K562 (cell line): ENCODE measurements around the gene HMG20B. TPM values are rescaled to one million over a fixed set of nuclear protein-coding genes. Genes with fewer than 3 reads are reported as not detected.

ENCODE experiments used
- ATAC-seq: fragments of 200-7000 bp; cut with Tn5 transposase; 3 replicates; pipeline ENCODE4 v1.9.1; 2020; ENCODE audit warnings: moderate library complexity
- BruUV-seq: library from RNA; stranded (reverse); fragments of 400-500 nt; replicated peaks from 2 replicates; lab custom pipeline; 2021; lab: Mats Ljungman, UMichigan
- CTCF ChIA-PET: fragments of 300-600 bp; formaldehyde crosslinking; extraction: SDS; loops from one replicate; lab custom pipeline; 2021; ENCODE audit warnings: low intra/inter-chr PET ratio; lab: Yijun Ruan, JAX
- POLR2A ChIA-PET: fragments of 300-600, 350-650 bp; sonication (Branson Sonifier 250); formaldehyde crosslinking; extraction: SDS; loops from one replicate; lab custom pipeline; 2021; ENCODE audit warnings: antibody characterized with exemption, inconsistent platforms; lab: Yijun Ruan, JAX
- DNase-seq, 4 experiments: peaks; one replicate each; pipeline versions ENCODE4 v3.0.0 to v3.0.0-alpha.2; 2011 to 2018; ENCODE audit warnings: low spot score in 3 of 4, mixed read lengths in 3 of 4; ENCODE audit errors: extremely low read depth in 1 of 4
- FAIRE-seq: peaks from 2 replicates; lab custom pipeline; 2011; peaks lifted over from hg19 to GRCh38; lab: Jason Lieb, UNC
- H2AFZ ChIP-seq: 2 replicates; pipeline ENCODE4 v1.6.0; 2011; ENCODE audit warnings: low read depth, low read length, control low read depth, inconsistent platforms
- H3K27ac ChIP-seq: fragments of 200-600 bp; 3 replicates; pipeline ENCODE4 v1.8.0; 2011; ENCODE audit warnings: low read depth, mild to moderate bottlenecking, control low read depth, inconsistent platforms, low read length, moderate library complexity, mixed read lengths; ENCODE audit errors: extremely low read depth
- H3K27me3 ChIP-seq, 2 experiments: fragments of 300-600 bp in 1 of 2; 2 replicates in 1 of 2; 3 replicates in 1 of 2; pipeline versions ENCODE4 v1.6.0 to v1.8.0; 2011; ENCODE audit warnings: inconsistent platforms in 2 of 2, low read length in 2 of 2, mild to moderate bottlenecking in 1 of 2, mixed read lengths in 1 of 2, moderate library complexity in 1 of 2; ENCODE audit not compliant: control insufficient read depth in 2 of 2, insufficient read depth in 2 of 2
- H3K36me3 ChIP-seq: fragments of 300-600 bp; 3 replicates; pipeline ENCODE4 v1.8.0; 2011; ENCODE audit warnings: mild to moderate bottlenecking, low read length, inconsistent platforms; ENCODE audit not compliant: control insufficient read depth, insufficient read depth
- H3K4me1 ChIP-seq, 2 experiments: fragments of 200-600 bp in 1 of 2; replicated peaks in 1 of 2; 2 replicates in 1 of 2; 3 replicates in 1 of 2; pipeline versions ENCODE4 v1.5.1 to v1.8.0; 2011; ENCODE audit warnings: inconsistent platforms in 2 of 2, low read length in 2 of 2, mild to moderate bottlenecking in 1 of 2, mixed read lengths in 1 of 2, moderate library complexity in 1 of 2; ENCODE audit not compliant: control insufficient read depth in 2 of 2, insufficient read depth in 2 of 2
- H3K4me2 ChIP-seq: 2 replicates; pipeline ENCODE4 v1.6.1; 2011; ENCODE audit warnings: low read length, control low read depth, inconsistent platforms, mixed read lengths; ENCODE audit not compliant: insufficient read depth
- H3K4me3 ChIP-seq: fragments of 200-600 bp; sonication (generic), shearing (Covaris generic); 2 replicates; pipeline ENCODE4 v1.5.1; 2016; ENCODE audit warnings: control low read depth, inconsistent platforms
- H3K79me2 ChIP-seq: fragments of 200-600 bp; 3 replicates; pipeline ENCODE4 v1.8.0; 2011; ENCODE audit warnings: low read length, inconsistent platforms; ENCODE audit not compliant: control insufficient read depth, insufficient read depth
- H3K9ac ChIP-seq, 2 experiments: 2 replicates each; pipeline versions ENCODE4 v1.6.0 to v1.6.1; 2011; ENCODE audit warnings: low read depth in 2 of 2, low read length in 2 of 2, control low read depth in 1 of 2, inconsistent platforms in 1 of 2, mild to moderate bottlenecking in 1 of 2, mixed read lengths in 1 of 2; ENCODE audit not compliant: insufficient read depth in 1 of 2
- H3K9me1 ChIP-seq: one replicate; pipeline ENCODE4 v1.6.0; 2011; ENCODE audit warnings: inconsistent platforms, mild to moderate bottlenecking, low read length, moderate library complexity; ENCODE audit not compliant: control insufficient read depth, insufficient read depth
- H3K9me3 ChIP-seq: replicated peaks from 2 replicates; pipeline ENCODE4 v1.5.1; 2011; ENCODE audit warnings: low read depth, low read length, inconsistent platforms; ENCODE audit not compliant: control insufficient read depth, insufficient read depth
- H4K20me1 ChIP-seq: replicated peaks from 2 replicates; pipeline ENCODE4 v1.6.1; 2011; ENCODE audit warnings: low read length, inconsistent platforms, mixed read lengths; ENCODE audit not compliant: control insufficient read depth, insufficient read depth
- CBX1 ChIP-seq: sonication (generic); IDR thresholded peaks from 2 replicates; pipeline ENCODE4 v1.6.1; 2016; ENCODE audit warnings: antibody characterized with exemption, low read depth, mild to moderate bottlenecking
- FOXM1 ChIP-seq, 2 experiments: fragments of 450-650 bp in 1 of 2; sonication (generic) in 1 of 2; formaldehyde crosslinking in 1 of 2; IDR thresholded peaks; 2 replicates each; pipeline versions ENCODE4 v1.6.1 to v1.9.0; 2017 to 2022; ENCODE audit warnings: low read depth in 2 of 2, mild to moderate bottlenecking in 2 of 2, missing genetic modification reagents in 1 of 2, moderate library complexity in 1 of 2
- NR2F6 ChIP-seq: fragments of 450-650 bp; formaldehyde crosslinking; IDR thresholded peaks from 2 replicates; pipeline ENCODE4 v1.4.0; 2020; ENCODE audit warnings: mild to moderate bottlenecking
- PHB ChIP-seq: fragments of 250-450 bp; sonication (Bioruptor Pico); IDR thresholded peaks from 2 replicates; pipeline ENCODE4 v1.5.0; 2021
- RBM15 ChIP-seq: fragments of 200-400 bp; formaldehyde crosslinking; IDR thresholded peaks from 2 replicates; pipeline ENCODE4 v1.6.1; 2018; ENCODE audit warnings: mild to moderate bottlenecking, low read length, moderate library complexity; ENCODE audit not compliant: insufficient read depth
- RFX1 ChIP-seq: fragments of 450-650 bp; IDR thresholded peaks from 2 replicates; pipeline ENCODE4 v1.6.1; 2016; ENCODE audit warnings: mild to moderate bottlenecking, moderate library complexity
- RFX7 ChIP-seq: fragments of 250-450 bp; sonication (Bioruptor Pico); IDR thresholded peaks from 2 replicates; pipeline ENCODE4 v1.5.1; 2021; ENCODE audit warnings: mild to moderate bottlenecking
- YY1 ChIP-seq, 3 experiments: IDR thresholded peaks; 2 replicates each; pipeline ENCODE4 v1.6.1; 2011; ENCODE audit warnings: low read length in 2 of 3, mild to moderate bottlenecking in 2 of 3, moderate library complexity in 2 of 3, borderline replicate concordance in 1 of 3, control low read depth in 1 of 3, low read depth in 1 of 3; ENCODE audit not compliant: insufficient read depth in 3 of 3, insufficient replicate concordance in 2 of 3, control insufficient read depth in 1 of 3, insufficient read length in 1 of 3; ENCODE audit errors: extremely low read depth in 1 of 3
- WGBS: fragments of 100-300 bp; shearing (Covaris generic); methylation state at CpG from one replicate; pipeline ENCODE4 v1.1.6; 2016; ENCODE audit warnings: low coverage, mixed read lengths; ENCODE audit not compliant: insufficient coverage; ENCODE audit errors: missing lambda C conversion rate; 5-methylcytosine and 5-hydroxymethylcytosine counted together
- in situ Hi-C: fragments of 300-500 bp; cut with MboI; formaldehyde crosslinking; loops from 4 replicates; pipeline ENCODE4 v1.15.0; 2018; ENCODE audit warnings: inconsistent platforms, mixed read lengths
- intact Hi-C: fragments of 100-400 bp; cut with micrococcal nuclease; formaldehyde crosslinking; loops from 2 replicates; pipeline ENCODE4 v1.14.2; 2022
- polyA plus RNA-seq, 8 experiments: library from polyadenylated mRNA; depleted of rRNA in 4 of 8; stranded (reverse) in 5 of 8; unstranded in 3 of 8; fragments of >200 nt; fragmentation: Nextera tagmentation in 2 of 8; fragmentation: Illumina TruSeq in 1 of 8; extraction: Ambion mirVana in 2 of 8; extraction: Trizol in 1 of 8; gene quantifications; 2 replicates each; pipeline versions ENCODE4 v1.2.1 to v1.2.3, GENCODE V29; 2011 to 2014; ENCODE audit warnings: inconsistent platforms in 1 of 8, missing spikeins in 1 of 8
- total RNA-seq, 7 experiments: library from RNA; depleted of rRNA in 6 of 7; stranded (reverse); fragments of >200 nt in 6 of 7; fragmentation: Illumina TruSeq in 2 of 7; extraction: Trizol in 2 of 7; gene quantifications; 2 replicates each; pipeline versions ENCODE4 v1.2.1 to v1.2.3, GENCODE V29; 2011 to 2021; ENCODE audit warnings: low replicate concordance in 1 of 7

The HMG20B gene
- total and polyA plus RNA-seq, 9 of the 15 experiments (the other 6 are each of a cell fraction or from before 2014, with no cell fraction given): 0.35 to 172 (median 38.6) TPM

DNA sequence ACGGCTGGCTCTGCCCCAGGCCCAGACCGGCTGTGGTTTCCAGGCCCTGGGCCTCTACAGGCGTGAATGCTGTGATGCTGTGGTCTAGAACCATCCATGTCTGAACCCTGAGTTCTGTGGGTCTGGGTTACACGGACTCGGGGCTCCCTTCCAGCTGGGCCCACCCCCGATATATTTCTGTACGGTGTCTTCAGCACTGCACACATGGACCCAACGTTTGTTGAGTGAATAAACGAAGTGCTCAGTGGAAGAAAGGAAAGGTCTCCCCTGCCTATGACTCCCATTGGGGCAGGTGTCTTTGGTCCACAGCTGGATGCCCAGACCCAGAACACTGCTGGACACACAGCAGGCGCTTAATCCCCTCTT is 27.1 kb upstream of the HMG20B start:
- H3K27ac ChIP-seq: no peak overlapping the region
- H3K4me2 ChIP-seq: no peak overlapping the region
- FAIRE-seq: no peak
- DNase-seq: no peak
- H2AFZ ChIP-seq: no peak overlapping the region
- ChIA-PET CTCF (interaction anchor here (1.0 to 2.1 kb wide), 3 partner anchors 73 to 307 kb away, joined by 3 to 19 read pairs (median 3); no protein-coding TSS in a partner anchor), POLR2A (interaction anchor here (0.7 to 1.3 kb wide), 3 partner anchors 11 to 153 kb away, joined by 3 to 5 read pairs (median 3); partner anchors contain the start of gene MFSD12)
- no peaks in the 10 kb centered on the region for H3K27me3 ChIP-seq
- no peaks in the 10 kb centered on the region for H3K9me1 ChIP-seq
- peaks cover 5% of the 10 kb centered on the region; the same call in 1 of the 2 replicates for H4K20me1 ChIP-seq
- H3K36me3 ChIP-seq: peaks cover 68% of the 10 kb centered on the region; the same call in 2 of the 3 replicates
- no peak overlapping the region for H3K9ac ChIP-seq
- intact Hi-C loops: loop anchor here (1.0 to 10.0 kb wide), 2 partner anchors 32 to 59 kb away; partner anchors contain the start of gene TBXA2R
- peaks cover 0 to 49% of the 10 kb centered on the region in 2 experiments; a peak in 3 of 5 replicates for H3K4me1 ChIP-seq
- no peak overlapping the region for H3K4me3 ChIP-seq
- no peak for ATAC-seq
- no TSS peak for BruUV-seq
- no peaks in the 10 kb centered on the region for H3K9me3 ChIP-seq
- in situ Hi-C loops: no loop called here
- 82% methylated on average over 9 of the region's 10 CpGs for WGBS
- no peaks in the 10 kb centered on the region for H3K79me2 ChIP-seq
- no peak for TF ChIP-seq RBM15
- TF ChIP-seq RFX1: no peak
- no peak for TF ChIP-seq RFX7 (CRISPR knock-in tag)
- no peak for TF ChIP-seq FOXM1 (IDR thresholded peaks at IDR 0.05; ENCODE audit: low read depth)
- TF ChIP-seq FOXM1 (CRISPR knock-in tag; IDR thresholded peaks at IDR 0.05; ENCODE audit: low read depth): no peak
- no peak for TF ChIP-seq PHB
- no peak for TF ChIP-seq CBX1
- no peak for TF ChIP-seq NR2F6 (CRISPR knock-in tag)
- no peak for TF ChIP-seq YY1 (IDR thresholded peaks at IDR 0.05; ENCODE audit: borderline replicate concordance in 1 of 3, control insufficient read depth in 1 of 3, extremely low read depth in 1 of 3, insufficient read depth in 3 of 3, insufficient read length in 1 of 3, insufficient replicate concordance in 2 of 3, low read depth in 1 of 3, low read length in 2 of 3)
